Chondrocyte (in vitro differentiated cells): Measurements from ENCODE around the gene RBM46. TPM values are rescaled to one million over a fixed set of nuclear protein-coding genes. Genes with fewer than 3 reads are reported as not detected.
A peak's percentile ranks its signal among the peaks of the same experiment; 100 is the strongest.

ENCODE experiments used
- DNase-seq: peaks from one replicate; pipeline ENCODE4 v3.0.0; 2021; ENCODE audit warnings: mixed read lengths, low spot score
- H3K27ac Mint-ChIP-seq: one replicate; pipeline ENCODE4 v1.8.0; 2021; ENCODE audit warnings: mild to moderate bottlenecking, moderate library complexity, mixed read lengths; ENCODE audit not compliant: unreplicated experiment
- H3K27me3 Mint-ChIP-seq: 2 replicates; pipeline ENCODE4 v1.8.0; 2021; ENCODE audit warnings: low read depth, mixed read lengths
- H3K36me3 Mint-ChIP-seq: 2 replicates; pipeline ENCODE4 v1.8.0; 2021; ENCODE audit warnings: low read depth, mixed read lengths
- H3K4me1 Mint-ChIP-seq: 2 replicates; pipeline ENCODE4 v1.8.0; 2021; ENCODE audit warnings: low read depth, mild to moderate bottlenecking, mixed read lengths
- H3K4me3 Mint-ChIP-seq: one replicate; pipeline ENCODE4 v1.8.0; 2021; ENCODE audit warnings: mild to moderate bottlenecking, moderate library complexity, mixed read lengths; ENCODE audit not compliant: unreplicated experiment
- H3K9me3 Mint-ChIP-seq: 2 replicates; pipeline ENCODE4 v1.8.0; 2021; ENCODE audit warnings: low read depth, mixed read lengths
- total RNA-seq: library from RNA; stranded (reverse); gene quantifications from 3 replicates; pipeline ENCODE4 v1.2.1, GENCODE V29; 2021
- TF ChIP-seq, protein P1 (sequence below): fragments of 200-600 bp; sonication (generic); IDR thresholded peaks from 2 replicates; pipeline ENCODE4 v1.5.0; 2021; ENCODE audit warnings: antibody characterized with exemption, mild to moderate bottlenecking, moderate library complexity

Gene RBM46
- total RNA-seq, 1 donor from 2014 or later = not detected

DNA sequence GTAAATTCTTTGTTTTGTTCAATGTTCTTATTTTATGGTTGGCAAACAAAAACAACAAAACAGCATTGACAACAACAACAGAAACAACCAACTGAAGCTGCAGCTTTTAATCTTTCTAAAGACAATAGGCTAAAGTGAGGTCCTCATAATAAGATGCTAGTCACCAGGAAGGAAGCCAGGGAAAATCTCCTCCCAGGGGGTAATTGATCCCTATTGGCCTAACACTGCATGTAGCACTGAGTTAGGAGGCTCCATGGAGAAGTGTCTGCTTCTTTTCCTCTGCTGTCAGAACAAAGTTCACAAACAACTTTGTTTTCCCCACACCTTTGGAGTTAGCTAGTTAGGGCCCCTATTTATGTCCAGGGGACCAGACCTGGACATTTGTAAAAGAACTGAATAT lies 42.0 kb upstream of the RBM46 start:
- peaks cover 3% of the 10 kb centered on the region for H3K36me3 Mint-ChIP-seq
- H3K27ac Mint-ChIP-seq = no peak overlapping the region
- H3K27me3 Mint-ChIP-seq = peaks cover 50% of the 10 kb centered on the region
- no peaks in the 10 kb centered on the region for H3K9me3 Mint-ChIP-seq
- H3K4me3 Mint-ChIP-seq = no peak overlapping the region
- H3K4me1 Mint-ChIP-seq = peaks cover 17% of the 10 kb centered on the region
- TF ChIP-seq, protein P1, sequence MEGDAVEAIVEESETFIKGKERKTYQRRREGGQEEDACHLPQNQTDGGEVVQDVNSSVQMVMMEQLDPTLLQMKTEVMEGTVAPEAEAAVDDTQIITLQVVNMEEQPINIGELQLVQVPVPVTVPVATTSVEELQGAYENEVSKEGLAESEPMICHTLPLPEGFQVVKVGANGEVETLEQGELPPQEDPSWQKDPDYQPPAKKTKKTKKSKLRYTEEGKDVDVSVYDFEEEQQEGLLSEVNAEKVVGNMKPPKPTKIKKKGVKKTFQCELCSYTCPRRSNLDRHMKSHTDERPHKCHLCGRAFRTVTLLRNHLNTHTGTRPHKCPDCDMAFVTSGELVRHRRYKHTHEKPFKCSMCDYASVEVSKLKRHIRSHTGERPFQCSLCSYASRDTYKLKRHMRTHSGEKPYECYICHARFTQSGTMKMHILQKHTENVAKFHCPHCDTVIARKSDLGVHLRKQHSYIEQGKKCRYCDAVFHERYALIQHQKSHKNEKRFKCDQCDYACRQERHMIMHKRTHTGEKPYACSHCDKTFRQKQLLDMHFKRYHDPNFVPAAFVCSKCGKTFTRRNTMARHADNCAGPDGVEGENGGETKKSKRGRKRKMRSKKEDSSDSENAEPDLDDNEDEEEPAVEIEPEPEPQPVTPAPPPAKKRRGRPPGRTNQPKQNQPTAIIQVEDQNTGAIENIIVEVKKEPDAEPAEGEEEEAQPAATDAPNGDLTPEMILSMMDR = no peak
- DNase-seq = no peak

DNA sequence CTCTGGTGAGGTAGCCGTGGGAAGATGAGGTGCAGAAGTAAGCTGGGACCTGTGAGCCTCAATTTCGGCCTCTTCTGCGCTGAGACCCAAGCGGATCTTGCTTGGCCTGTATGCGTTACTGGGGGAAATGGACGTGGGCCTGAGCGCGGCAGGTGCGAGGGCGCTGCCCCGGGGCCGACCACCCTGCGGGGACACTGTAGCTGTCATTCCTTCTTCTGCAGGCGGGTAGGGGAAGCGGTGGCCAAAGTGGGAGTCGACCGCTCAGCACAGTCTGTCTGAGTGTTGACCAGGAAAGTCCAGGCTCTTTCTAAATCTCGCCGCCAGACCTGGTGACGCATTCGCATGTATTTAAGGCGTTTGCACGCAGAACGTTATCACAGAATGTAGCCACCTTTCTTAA lies 40.6 kb upstream of the RBM46 start:
- H3K27me3 Mint-ChIP-seq = peaks cover 58% of the 10 kb centered on the region
- peaks cover 21% of the 10 kb centered on the region for H3K4me1 Mint-ChIP-seq
- no peak overlapping the region for H3K27ac Mint-ChIP-seq
- DNase-seq = no peak
- peaks cover 3% of the 10 kb centered on the region for H3K36me3 Mint-ChIP-seq
- H3K9me3 Mint-ChIP-seq = no peaks in the 10 kb centered on the region
- TF ChIP-seq, protein P1 = no peak
- H3K4me3 Mint-ChIP-seq = no peak overlapping the region

DNA sequence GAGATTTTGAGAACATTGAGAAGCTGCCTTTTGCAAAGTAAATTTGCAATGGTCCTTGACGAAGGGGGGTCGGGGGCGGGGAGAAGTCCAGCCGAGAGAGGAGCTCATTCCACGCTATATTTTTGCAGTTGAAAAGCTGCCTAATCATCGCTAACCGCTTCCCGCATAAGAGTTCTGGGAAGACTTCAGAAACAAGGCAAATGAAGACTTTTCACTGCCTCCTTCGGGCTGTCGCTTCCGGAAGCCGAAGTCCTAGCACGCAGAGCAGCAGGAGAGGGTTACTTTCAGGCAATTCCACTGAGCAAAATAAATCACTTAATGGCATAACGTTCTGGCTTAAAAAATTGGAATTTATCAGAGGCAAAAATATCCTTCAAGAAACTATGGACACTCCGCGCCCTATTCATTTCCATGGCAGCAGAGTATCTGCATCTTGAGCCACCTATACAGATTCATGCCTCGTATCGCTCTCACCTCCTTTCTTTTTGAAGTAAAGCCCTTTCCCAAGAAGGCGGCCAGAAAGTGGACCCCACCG lies 39.9 kb upstream of the RBM46 start:
- Mint-ChIP-seq H3K4me3 (no peak overlapping the region), H3K9me3 (no peaks in the 10 kb centered on the region), H3K27me3 (peaks cover 63% of the 10 kb centered on the region), H3K36me3 (peaks cover 3% of the 10 kb centered on the region), H3K27ac (no peak overlapping the region), H3K4me1 (peaks cover 21% of the 10 kb centered on the region)
- TF ChIP-seq, protein P1 = no peak
- no peak for DNase-seq

DNA sequence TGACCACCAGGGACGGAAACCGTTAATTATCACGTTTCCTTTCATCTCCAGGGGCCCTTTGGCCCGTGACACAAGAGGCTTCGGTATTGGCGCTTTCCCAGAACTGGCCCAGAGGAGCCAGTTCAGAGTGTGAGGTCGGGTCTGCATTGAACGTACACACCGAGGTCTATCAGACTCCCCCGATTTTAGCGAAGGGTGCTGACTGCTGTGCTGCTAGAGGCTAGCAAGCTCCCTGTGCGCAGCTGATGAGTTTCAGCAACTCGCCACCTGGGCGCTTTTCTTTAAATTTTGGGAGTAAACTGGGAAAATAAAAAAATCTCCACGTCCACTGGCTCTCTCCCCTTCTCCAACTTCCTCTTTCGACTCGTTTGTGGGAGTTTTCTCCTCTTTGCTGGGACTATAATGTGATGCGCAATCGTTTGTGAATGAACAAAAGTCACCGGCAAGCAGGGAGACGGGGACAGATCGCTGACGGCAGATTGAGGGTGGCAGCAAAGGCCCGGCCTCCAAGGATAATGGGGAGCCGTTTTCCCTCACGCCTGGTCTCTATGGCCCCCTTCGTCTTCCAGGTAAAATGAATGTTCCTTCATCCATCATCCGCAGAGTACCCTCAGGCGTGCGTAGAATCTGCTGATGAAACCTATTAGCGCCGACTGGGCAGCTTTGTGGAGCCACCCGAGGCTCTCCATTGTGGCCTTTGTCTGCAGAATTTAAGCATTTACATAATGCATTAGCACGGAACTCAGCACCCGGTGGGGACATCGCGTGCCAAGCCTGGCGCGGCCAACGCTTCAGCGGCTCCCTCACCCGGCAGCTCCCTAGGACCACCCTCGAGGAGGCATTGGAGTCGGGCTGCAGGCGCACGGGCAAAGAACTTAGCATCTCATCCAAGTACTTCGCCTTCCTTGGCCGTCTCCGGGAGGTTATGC lies 38.9 kb upstream of the RBM46 start:
- TF ChIP-seq, protein P1 = no peak
- H3K4me1 Mint-ChIP-seq = peaks cover 21% of the 10 kb centered on the region
- no peaks in the 10 kb centered on the region for H3K9me3 Mint-ChIP-seq
- H3K4me3 Mint-ChIP-seq = no peak overlapping the region
- DNase-seq = no peak
- H3K36me3 Mint-ChIP-seq = peaks cover 3% of the 10 kb centered on the region
- peaks cover 71% of the 10 kb centered on the region for H3K27me3 Mint-ChIP-seq
- H3K27ac Mint-ChIP-seq = no peak overlapping the region

DNA sequence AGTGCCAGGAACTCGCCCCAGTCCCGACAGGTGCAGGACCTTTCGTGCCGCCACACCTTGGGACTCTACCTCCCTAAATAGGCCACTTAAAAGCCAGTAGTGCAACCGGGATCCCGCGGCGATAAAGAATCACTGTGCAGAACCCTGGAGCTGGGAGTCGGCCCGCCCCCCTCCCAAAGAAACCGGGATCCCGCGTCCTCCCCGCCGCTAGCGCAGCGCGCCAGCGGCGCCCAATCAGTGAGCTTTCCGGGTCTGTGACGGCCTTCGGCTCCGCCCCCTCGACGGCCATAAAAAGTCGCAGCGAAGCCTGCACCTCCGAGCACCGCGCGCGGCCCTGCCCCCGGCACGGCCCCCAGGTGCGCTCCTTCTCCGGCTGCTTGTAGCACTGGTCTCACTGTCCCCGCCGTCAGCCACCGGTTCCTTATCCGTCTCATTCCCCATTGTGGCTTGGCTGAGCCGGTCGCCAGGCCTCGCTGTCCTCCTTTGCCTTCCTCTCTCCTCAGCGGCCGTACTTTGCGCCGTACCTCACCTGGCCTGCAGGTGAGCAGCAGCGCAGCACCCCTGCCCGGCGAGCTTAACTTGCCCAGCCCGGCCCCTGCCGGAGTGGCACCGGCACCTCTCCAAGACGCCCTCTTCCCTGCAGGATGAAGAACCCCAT lies 37.3 kb upstream of the RBM46 start, which contains the start of gene LRAT:
LRAT (plus strand) TSS at position 318 of the 658 bp plus-strand sequence; CDS start at position 645, 327 bp downstream.
- H3K27ac Mint-ChIP-seq = no peak within 1 kb of the TSS
- TF ChIP-seq, protein P1 = no peak
- H3K27me3 Mint-ChIP-seq = peaks cover 77% of the 10 kb centered on the region
- H3K4me1 Mint-ChIP-seq = peaks cover 21% of the 10 kb centered on the region
- peaks cover 3% of the 10 kb centered on the region for H3K36me3 Mint-ChIP-seq
- H3K9me3 Mint-ChIP-seq = no peaks in the 10 kb centered on the region
- H3K4me3 Mint-ChIP-seq = peak within 1 kb of the TSS; percentile 51
- DNase-seq = no peak
